COLO668 (cell line): ENCODE measurements around the gene DPEP3.

Experiments
- DNase-seq: peaks from one replicate; lab custom pipeline; 2025; ENCODE audit not compliant: unreplicated experiment; lab: John Stamatoyannopoulos, UW

DPEP3 gene

DNA sequence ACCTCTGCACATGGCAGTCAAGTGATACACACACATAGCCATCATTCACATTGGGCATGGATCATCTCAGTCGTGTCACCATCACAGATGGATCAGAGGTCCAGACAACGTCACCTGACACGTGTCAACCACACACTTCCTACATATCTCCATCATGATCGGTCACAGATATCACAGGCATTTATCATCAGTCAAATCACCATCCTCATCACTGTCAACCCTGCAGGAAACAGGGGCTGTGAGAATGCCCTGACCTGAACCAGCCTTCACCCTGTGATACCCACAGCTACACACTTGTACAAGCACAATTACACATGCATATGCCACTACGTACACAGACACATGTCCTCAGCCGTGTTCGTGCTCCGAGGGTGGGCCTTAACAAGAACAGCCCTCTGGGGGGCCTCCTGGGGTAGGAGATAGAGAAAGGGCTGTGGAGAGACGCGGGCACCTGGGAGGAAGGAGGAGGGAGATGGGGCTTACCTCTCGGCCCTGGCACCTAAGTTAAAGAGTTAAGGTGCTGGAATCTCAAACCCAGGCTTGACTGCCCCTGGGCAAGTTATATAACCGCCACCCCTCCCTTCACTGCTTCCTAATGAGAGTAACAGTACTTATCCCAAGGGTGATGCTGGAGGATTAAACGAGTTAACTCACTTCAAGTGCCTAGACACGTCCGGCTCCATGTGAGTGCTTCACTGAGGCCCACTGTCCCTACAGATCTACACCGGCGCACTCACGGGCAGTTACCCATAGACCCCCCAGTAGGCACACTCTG is 12.9 kb downstream of the DPEP3 start:
- no peak for DNase-seq

- DNase-seq, result no peak
These were observed 13.6 kb downstream of the DPEP3 start for GRCh38 chr16:67966549-67967182.

DNA sequence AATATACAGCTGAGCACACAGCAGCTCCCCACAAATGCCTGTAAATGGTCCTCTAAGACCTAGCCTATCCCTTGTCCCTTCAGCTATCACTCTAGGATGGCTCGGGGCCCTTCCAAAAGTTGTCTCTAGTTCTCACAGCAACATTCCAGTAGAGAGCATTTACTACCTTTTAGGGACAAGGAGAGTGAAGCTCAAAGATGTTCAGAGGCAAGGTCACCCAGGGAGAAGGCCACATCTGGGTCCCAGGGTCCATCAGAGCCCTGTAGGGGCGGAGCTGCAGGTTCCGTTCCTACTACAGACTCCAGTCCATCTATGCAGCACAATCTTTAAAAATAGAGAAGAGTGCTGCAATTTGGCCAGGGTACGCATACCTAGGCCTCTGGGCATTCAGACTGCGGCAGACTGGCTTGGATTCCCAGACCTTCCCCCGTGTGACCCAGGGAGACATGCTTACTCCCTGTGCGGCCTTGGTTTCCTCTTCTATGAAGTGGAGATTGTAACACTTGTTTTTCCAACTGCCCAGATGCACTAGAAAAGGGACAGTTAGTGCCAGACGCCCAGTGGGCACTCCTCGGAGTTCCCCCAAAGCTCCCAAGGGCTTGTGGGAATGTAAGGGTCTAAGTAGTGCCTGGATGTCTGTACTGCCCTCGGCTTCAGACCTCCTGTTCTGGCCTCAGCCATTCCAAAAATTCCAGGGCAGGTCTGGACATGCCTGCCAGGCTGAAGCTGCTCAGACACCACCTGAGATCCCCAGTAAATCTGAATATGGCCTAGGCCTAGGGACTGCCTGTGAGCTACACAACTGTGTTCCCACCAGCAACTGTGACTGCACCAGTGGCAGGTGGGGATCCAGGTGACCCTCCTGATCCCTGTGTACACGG is 14.4 kb downstream of the DPEP3 start:
- DNase-seq, result peak; percentile 15

DNA sequence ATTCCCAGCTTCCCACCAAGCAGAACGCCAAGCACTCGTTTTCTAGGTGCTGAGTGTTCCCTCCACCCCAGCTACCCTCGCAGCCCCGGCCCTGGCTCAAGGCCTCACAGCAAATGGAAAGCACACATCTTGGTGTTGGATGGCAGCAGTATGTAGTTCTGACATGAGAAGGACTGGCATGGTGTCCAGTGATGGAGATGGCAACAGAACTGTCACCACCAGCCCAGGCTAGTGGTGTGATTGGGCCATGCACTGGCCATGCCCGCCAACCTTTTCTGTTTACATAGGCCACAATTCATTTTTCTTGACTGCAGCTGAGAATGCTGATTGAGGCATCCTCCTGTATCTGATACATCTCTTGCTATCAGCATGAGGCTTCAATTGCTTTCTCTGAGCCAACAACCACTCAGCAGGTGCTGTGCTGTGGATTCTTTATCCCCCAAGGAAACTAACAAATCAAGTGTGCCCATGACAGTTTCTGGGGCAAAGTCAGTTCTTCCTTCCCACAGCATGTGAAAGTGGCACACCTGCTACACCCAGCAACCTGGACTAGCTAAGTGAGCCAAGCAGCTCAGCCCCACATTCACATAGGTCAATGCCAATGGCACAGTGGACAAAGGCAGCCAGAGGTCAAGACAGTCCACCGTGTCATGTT is 15.7 kb downstream of the DPEP3 start:
- no peak for DNase-seq

DNA sequence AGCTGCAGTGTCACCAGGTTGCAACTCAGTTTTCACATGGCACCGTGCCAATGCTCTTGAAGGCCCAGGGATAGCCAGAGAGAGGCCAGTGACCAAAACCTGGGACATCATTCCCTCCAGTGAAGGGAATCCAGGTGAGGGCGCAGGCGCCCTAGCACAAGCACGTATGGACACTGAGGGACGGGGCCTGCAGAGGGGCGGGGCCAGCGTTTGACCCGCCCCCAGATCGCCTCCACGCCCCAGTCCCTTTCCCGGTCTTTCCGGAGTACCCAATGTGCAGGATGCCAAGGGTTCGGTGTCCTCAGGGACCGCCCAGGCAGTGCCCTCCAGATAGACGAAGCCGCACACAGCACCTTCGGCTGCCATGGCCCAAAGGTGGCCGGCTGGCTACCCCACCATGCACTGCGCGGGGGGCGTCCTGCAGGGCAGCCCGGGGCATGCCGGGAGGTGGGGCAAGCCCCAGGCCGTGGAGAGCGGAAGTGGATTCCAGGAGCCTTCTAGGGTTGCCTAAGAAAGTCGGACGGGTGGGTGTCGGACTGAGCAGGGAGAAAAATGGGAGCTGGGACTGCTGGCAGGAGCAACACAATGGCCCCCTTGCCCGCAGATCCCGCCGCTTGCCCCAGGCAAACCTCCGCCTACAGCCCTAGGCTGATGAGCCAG is 16.5 kb downstream of the DPEP3 start:
- DNase-seq, result peak; percentile 56

DNA sequence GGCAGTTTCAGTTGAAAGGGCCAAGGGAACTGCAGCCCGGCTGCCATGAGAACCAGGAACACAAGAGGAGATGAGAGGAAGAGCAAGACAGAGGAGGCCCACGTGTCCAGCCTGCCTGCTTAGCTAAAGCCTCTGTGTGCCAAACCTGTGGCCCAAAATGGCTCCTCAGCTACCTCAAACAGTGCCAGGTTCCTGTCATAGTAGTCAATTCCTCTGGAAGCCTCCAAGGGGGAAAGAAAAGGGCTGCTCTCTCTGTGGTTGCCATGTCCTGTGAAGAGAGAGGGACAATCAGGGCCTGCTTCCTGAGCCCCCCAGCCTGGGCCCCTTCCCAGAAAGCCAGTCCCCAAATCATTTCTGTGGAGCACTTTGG is 17.0 kb downstream of the DPEP3 start:
- no peak for DNase-seq

DNA sequence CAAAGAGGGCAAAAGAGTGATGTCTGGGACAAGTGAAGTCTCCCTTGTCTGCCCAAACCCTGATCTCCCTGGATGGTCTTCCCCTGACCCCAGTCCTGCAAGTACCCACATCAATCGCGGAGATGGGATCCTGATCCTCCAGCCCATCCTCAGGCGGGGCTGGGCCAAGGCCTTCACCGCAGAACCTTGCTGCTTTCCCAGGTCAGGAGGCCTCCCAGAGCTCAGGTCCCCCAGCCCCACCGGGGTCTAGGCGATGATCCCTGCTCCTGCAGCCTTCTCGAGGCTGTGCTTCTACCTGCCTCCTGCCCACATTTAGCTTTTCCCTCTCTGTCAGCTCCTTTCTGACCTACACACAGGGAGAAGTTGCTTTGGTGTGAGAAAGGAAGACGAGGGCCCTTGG is 18.2 kb downstream of the DPEP3 start:
- DNase-seq, result no peak

- DNase-seq, result peak; percentile 98
These were observed 18.7 kb downstream of the DPEP3 start for GRCh38 chr16:67961551-67961957.

DNA sequence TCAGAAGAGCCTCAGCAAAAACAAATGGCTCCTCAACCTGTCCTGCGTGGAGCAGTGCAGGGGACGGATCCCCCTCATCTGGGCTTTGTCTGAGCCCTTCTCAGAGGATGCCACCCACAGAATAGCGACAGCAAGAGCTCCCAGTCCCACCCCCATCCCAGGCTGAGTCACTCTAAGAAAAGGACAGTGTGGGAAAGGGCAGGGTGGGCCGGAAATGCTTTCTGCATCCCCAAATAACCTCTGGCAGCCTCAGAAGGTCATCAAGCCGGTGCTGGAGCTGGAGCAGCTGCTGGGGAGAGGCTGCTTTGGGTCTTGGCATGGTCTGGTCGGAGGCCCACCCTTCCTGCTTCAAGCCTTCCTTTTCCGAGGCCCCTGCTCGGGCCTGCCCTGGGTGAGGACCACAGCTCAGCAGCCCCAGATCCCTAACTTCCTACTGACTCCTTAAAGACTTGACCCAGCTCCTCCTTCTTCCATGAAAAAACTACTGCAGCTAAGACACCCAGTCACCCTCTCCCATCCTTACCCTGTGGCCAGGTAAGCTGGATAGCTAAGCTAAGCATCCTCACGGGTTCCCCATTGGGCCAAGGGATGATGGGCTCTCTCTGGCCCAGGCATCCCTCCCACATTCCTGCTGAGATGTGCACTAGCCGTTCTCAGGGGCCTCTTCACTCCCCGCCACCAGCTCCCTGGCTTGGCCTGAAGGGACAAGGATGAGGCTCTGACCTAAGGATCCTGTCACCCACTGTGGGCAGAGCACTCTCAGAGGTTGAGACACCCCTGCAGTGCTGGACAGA is 20.6 kb downstream of the DPEP3 start:
- no peak for DNase-seq

- no peak for DNase-seq
These were observed 22.7 kb downstream of the DPEP3 start for GRCh38 chr16:67957622-67958021.

DNA sequence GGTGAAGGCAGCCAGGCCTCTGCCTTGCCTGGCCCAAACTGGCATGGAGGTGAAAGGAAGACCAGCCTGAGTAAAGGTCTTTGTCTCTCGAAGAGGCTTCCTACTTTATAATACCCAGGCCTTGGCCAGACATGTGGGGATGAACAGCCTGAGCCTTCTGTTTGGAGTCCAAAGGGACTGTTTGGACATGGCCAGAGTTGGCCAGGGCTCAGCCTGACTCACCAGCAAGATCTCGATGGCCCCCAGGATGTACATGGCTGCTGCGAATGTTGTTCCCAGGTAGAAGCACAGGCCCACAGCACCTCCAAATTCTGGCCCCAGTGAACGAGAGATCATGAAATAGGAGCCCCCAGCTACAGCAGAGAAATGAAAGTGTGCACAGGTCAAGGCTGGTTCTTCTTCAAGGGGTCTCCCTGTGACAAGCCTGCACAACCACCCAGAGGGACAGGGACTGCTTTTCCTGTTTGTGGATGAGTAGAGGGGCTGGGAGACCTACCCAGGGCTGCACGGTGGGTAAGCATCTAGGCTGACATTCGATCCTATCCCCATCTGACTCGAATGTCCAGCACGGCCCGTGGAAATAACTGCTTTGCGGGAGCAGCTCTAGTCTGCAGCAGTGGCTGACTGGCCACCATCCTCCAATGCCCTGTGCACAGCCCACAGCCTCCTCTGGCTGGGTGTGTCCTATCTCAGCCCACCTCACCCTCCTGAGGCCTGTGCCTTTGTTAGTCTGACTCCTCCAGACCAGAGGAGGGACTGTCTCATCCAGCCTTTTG is 25.7 kb downstream of the DPEP3 start:
- no peak for DNase-seq

- no peak for DNase-seq
These were observed 26.5 kb downstream of the DPEP3 start for GRCh38 chr16:67953641-67954375.

GRCh38 chr16:67951485-67951884 is 28.8 kb downstream of the DPEP3 start:
- no peak for DNase-seq

DNA sequence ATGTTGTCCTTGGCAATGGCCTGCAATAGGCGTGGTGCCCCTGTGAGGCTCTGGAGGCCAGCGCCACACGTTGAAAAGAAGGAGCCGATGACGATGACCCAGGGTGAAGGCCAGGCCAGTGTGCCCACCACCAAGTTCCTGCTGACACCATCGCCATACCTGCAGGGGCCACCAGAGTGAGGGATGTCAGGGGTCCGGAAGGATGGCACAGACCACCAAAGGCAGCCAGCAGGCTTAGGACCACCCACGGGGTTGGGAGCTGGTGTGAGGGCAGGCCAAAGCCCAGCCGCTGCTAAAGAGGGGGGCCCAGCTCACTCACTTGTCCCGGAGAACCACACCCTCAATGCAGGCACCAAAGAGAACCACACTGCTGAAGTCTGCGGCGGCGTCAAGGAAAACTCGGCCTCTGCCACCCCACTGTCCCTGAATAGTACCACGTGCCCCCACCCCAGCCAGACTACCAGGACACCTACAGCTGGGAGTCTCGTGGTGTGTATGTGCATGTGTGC is 29.9 kb downstream of the DPEP3 start:
- no peak for DNase-seq

- DNase-seq, result no peak
These were observed 30.7 kb downstream of the DPEP3 start for GRCh38 chr16:67949645-67950044.

DNA sequence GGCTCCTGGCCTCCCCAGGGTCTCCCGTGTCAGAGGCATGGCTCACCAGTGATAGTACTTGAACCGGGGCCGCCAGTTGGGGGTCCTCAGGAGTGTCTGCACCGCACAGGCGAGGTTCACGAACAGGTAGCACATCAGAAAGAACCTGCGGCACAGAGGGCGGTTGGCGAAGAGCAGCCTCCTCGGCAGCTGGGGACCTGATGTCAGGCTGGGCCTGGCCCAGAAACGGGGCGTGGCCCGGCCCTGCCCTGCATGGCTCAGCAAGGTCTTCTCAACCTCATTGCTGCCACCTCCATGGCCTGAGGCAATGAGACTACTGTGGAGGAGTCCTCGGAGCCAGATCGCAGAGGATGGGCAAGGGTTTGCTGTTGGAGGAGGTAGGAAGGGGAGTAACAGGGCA is 32.3 kb downstream of the DPEP3 start:
- DNase-seq, result no peak

DNA sequence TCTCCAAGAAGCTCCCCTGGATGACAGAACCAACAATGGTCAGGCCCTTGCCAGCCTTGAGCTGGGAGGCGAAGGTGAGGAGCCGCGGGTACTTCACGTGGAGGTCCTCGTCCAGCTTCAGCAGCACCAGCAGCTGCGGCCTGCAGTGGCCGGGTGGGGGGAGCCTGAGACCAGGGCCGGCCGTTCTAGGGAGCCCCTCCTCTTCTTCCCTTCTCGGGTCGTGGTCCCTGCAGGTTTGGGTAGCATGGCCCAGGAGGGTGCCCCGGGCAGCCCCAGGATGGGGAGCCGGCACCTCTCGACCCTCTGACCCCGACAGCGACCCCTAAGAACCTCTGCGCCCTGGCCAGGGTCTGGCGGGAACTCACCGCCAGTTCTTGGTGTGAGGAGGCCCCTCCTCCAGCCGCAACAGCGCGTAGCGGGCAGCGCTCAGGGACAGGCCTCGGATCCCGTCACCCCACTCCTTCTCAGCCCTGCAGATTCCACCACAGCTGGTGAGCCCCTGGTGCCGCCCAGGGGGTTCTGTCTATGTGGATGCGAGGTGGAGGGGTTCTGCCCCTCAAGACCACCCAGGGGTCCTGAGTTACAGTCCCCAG is 33.2 kb downstream of the DPEP3 start:
- no peak for DNase-seq

DNA sequence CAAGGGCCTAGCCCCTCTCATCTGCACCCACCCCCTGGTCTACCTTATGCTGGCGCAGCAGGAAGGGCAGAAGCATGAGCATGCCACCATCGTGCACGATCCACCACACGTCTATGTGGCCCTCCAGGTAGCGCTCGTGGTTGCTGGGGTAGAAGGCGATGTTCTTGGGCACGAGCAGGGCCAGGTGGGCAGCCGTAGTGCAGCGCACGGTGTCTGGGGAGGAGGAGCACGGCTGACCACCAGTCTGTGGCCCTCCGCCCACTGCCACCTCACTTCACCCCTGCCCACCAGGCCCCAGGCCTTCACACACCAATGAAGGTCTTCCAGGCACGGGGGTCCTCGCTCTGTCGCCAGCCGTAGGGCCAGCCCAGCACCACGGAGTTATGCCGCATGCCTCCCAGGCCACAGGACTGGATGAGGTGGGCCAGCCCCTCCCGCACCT is 34.1 kb downstream of the DPEP3 start:
- no peak for DNase-seq
